Transverse colon (tissue), 4 donors: ENCODE measurements around the gene CACNA2D2. TPM values are rescaled to one million over a fixed set of nuclear protein-coding genes. Genes with fewer than 3 reads are reported as not detected.

ENCODE experiments used
- DNase-seq: peaks from one replicate; pipeline ENCODE4 v3.0.0-alpha.2; 2019
- H3K27ac ChIP-seq, 4 donors: fragments of 200-600 bp; sonication (generic); 2 replicates each; pipeline ENCODE4 v1.5.1; 2016 to 2018; ENCODE audit warnings: inconsistent platforms in 4 of 4
- H3K27me3 ChIP-seq: fragments of 200-600 bp; sonication (generic); 2 replicates; pipeline ENCODE4 v1.5.1; 2017; ENCODE audit warnings: inconsistent platforms
- H3K36me3 ChIP-seq, 4 donors: fragments of 200-600 bp; sonication (generic); 2 replicates each; pipeline ENCODE4 v1.5.1; 2017 to 2019; ENCODE audit warnings: inconsistent platforms in 4 of 4
- H3K4me1 ChIP-seq, 4 donors: fragments of 200-600 bp; sonication (generic); 2 replicates each; pipeline ENCODE4 v1.5.1; 2017 to 2020; ENCODE audit warnings: inconsistent platforms in 4 of 4
- H3K4me3 ChIP-seq, 4 donors: fragments of 200-600 bp; sonication (generic); 1 replicate in 1 of 4; 2 replicates in 3 of 4; pipeline versions ENCODE4 v1.5.1 to v1.6.1; 2017 to 2019; ENCODE audit warnings: inconsistent platforms in 4 of 4
- H3K9me3 ChIP-seq, 2 donors: fragments of 200-600 bp; sonication (generic); 2 replicates each; pipeline ENCODE4 v1.5.1; 2017 to 2019; ENCODE audit warnings: inconsistent platforms in 2 of 2
- EP300 ChIP-seq: sonication (generic); formaldehyde crosslinking; IDR thresholded peaks from one replicate; pipeline ENCODE4 v1.6.1; 2017; ENCODE audit warnings: antibody characterized with exemption, low read depth
- POLR2A ChIP-seq: fragments of 450-650 bp; IDR thresholded peaks from one replicate; pipeline ENCODE4 v1.6.1; 2016; ENCODE audit warnings: antibody characterized with exemption, mild to moderate bottlenecking, moderate library complexity
- POLR2AphosphoS5 ChIP-seq, 3 donors: sonication (generic); formaldehyde crosslinking; IDR thresholded peaks; one replicate each; pipeline ENCODE4 v1.6.1; 2016; ENCODE audit warnings: antibody characterized with exemption in 3 of 3
- WGBS, 2 donors: methylation state at CpG; one replicate each; pipeline ENCODE4 v1.1.5; 2018; ENCODE audit warnings: low coverage in 1 of 2; 5-methylcytosine and 5-hydroxymethylcytosine counted together
- in situ Hi-C, 4 donors: fragments of 200-750 bp; cut with MboI; loops; one replicate each; pipeline versions ENCODE4 v1.15.0 to v1.15.1; 2017; ENCODE audit warnings: low sequenced_read_pairs in 3 of 4, low pct_ligation_motif_present in 1 of 4, low pct_unique_long_range_greater_than_20kb in 1 of 4
- intact Hi-C: fragments of 100-400 bp; cut with DNase I; formaldehyde crosslinking; loops from one replicate; pipeline ENCODE4 v1.15.1; 2023; ENCODE audit warnings: low total_unique reads
- total RNA-seq, 4 donors: library from RNA; depleted of rRNA; stranded (reverse); fragments of >200 nt; gene quantifications; one replicate each; pipeline ENCODE4 v1.1.0, GENCODE V29; 2016
- TF ChIP-seq, protein P1 (sequence below), 5 experiments: fragments of 200-600 bp in 3 of 5; fragments of 450-650 bp in 2 of 5; sonication (generic) in 3 of 5; IDR thresholded peaks; 1 replicate in 2 of 5; 2 replicates in 3 of 5; pipeline ENCODE4 v1.5.1; 2016 to 2017; ENCODE audit warnings: antibody characterized with exemption in 5 of 5, inconsistent platforms in 3 of 5, mild to moderate bottlenecking in 2 of 5, moderate library complexity in 1 of 5

CACNA2D2 gene
- total RNA-seq, 4 donors from 2014 or later: 0.48 to 2.2 (median 0.87) TPM

DNA sequence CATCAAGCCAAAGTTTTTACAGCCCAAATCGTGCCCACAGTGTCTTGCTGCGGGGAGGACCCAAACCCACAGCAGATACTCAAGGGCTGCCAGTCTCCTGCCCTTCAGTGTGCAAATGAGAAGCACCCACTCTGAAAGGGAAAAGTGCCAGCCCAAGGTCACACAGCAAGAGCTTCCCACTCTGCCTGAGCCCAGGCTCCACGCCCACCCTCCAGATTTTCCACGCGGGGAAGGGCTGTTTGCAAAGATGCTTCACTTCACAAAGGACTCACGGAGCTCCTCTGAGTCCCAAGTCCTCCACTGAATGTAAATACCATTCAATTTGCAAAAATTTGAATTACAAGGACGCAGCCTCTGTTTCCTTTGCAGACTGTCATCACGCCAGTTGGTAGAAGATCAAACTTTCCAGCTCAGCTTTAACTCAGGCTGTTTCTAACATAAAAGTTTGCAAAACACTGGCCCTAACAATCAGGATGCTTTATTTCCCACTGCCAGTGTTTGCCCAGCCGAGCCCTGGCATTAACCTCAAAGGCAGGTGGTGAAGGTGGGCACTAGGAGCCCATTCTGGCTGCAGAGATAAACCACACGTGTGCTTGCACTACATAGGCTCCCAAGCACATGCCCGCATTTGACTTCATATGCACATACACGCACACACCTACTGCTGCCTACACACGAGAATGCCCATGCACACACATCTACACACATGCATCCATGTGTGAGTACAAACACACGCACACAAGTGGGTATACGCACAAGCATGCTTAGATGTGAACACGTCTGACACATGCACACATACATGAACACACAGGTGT lies 7.6 kb downstream of the CACNA2D2 start:
- TF ChIP-seq, protein P1, sequence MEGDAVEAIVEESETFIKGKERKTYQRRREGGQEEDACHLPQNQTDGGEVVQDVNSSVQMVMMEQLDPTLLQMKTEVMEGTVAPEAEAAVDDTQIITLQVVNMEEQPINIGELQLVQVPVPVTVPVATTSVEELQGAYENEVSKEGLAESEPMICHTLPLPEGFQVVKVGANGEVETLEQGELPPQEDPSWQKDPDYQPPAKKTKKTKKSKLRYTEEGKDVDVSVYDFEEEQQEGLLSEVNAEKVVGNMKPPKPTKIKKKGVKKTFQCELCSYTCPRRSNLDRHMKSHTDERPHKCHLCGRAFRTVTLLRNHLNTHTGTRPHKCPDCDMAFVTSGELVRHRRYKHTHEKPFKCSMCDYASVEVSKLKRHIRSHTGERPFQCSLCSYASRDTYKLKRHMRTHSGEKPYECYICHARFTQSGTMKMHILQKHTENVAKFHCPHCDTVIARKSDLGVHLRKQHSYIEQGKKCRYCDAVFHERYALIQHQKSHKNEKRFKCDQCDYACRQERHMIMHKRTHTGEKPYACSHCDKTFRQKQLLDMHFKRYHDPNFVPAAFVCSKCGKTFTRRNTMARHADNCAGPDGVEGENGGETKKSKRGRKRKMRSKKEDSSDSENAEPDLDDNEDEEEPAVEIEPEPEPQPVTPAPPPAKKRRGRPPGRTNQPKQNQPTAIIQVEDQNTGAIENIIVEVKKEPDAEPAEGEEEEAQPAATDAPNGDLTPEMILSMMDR (IDR thresholded peaks at IDR 0.05): no peak
- TF ChIP-seq EP300 (no peak), POLR2AphosphoS5 (IDR thresholded peaks at IDR 0.05) (no peak), POLR2A (no peak)
- intact Hi-C loops (no loop called here), in situ Hi-C loops (no loop called here)
- WGBS, 2 donors: 76% methylated on average over 10 to 16 of the region's 16 CpGs
- Histone ChIP-seq H3K27ac (no peak overlapping the region), H3K36me3 (no peaks in the 10 kb centered on the region), H3K9me3 (no peaks in the 10 kb centered on the region), H3K4me3 (no peak overlapping the region), H3K27me3 (peaks cover 8% of the 10 kb centered on the region), H3K4me1 (no peaks in the 10 kb centered on the region)
- no peak for DNase-seq

DNA sequence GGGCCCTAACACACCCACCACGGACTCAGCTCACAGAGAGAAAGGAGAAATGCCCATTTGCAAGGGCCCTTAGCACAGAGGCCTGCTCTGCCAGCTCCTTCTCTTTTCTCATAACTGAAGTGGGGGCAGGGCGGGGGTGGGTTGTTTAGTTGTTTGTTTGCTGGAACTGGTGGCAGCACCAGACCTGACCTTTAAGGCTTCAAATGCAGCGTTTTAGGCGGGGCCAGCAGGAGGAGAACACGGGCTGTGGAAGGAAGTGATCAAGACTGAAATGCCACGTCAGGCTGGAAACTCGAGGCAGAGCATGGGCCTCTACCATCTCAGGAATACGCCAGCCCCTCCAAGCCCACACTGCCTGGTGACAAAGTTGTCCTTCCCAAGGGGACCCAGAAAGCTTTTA lies 9.3 kb downstream of the CACNA2D2 start:
- WGBS, 2 donors: 20 to 77% methylated on average over 1 to 8 of the region's 8 CpGs
- Histone ChIP-seq H3K27me3 (no peaks in the 10 kb centered on the region), H3K36me3 (no peaks in the 10 kb centered on the region), H3K9me3 (no peaks in the 10 kb centered on the region), H3K4me3 (no peak overlapping the region), H3K27ac (no peak overlapping the region), H3K4me1 (no peaks in the 10 kb centered on the region)
- in situ Hi-C loops (no loop called here), intact Hi-C loops (no loop called here)
- DNase-seq: no peak
- no peak for TF ChIP-seq POLR2AphosphoS5 (IDR thresholded peaks at IDR 0.05)
- no peak for TF ChIP-seq POLR2A
- TF ChIP-seq EP300: no peak
- TF ChIP-seq, protein P1 (IDR thresholded peaks at IDR 0.05): no peak

DNA sequence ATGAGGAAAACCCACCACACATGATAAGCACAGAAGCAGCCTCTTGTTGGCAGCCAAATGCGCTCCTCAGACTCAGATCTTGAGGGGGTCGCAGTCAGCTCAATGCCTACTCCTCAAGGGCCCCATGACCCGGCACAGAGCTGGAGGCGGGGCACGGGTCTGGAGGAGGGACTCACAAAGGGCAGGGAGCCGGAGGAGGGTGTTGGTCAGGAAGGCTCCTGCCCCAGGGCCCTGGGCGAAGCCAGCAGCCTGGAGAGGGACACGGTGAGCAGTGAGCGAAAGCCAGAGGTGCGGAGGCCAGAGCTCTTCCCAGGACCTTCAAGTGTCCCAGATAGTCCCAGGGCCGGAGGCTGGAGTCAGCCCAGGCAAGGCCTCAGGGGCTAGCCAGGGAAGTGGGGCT lies 9.8 kb downstream of the CACNA2D2 start:
- TF ChIP-seq POLR2A: no peak
- TF ChIP-seq EP300: no peak
- TF ChIP-seq, protein P1 (IDR thresholded peaks at IDR 0.05): no peak
- TF ChIP-seq POLR2AphosphoS5 (IDR thresholded peaks at IDR 0.05): no peak
- WGBS, 2 donors: 90% methylated on average over 10 of the region's 11 CpGs; no CpG with 5 or more reads in 1 of the 2 donors
- H3K27ac ChIP-seq: no peak overlapping the region
- no peaks in the 10 kb centered on the region for H3K27me3 ChIP-seq
- intact Hi-C loops (no loop called here), in situ Hi-C loops (no loop called here)
- H3K9me3 ChIP-seq: no peaks in the 10 kb centered on the region
- no peaks in the 10 kb centered on the region for H3K36me3 ChIP-seq
- H3K4me1 ChIP-seq: no peaks in the 10 kb centered on the region
- H3K4me3 ChIP-seq: no peak overlapping the region
- DNase-seq: no peak

DNA sequence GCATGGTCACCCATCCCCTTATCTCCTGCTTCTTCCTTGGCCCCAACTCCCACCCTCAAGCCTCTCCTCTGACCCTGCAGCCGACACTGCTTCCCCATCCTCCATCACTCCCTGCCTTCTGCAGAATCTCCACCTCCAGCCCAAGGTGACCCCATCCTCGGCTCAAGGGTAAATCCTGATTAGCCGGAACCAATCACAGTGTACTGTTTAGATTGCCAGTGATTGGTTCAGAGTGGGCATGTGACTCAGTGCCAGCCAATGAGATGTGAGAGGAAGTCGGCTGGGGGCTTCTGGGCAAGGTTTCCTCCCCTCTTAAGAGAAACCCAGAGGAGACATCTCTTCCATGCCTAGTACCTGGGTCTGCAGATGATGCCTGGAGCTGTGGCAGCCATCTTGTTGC lies 10.3 kb downstream of the CACNA2D2 start:
- in situ Hi-C loops: no loop called here
- TF ChIP-seq POLR2AphosphoS5 (IDR thresholded peaks at IDR 0.05): no peak
- TF ChIP-seq EP300: no peak
- intact Hi-C loops: no loop called here
- no peak for DNase-seq
- Histone ChIP-seq H3K4me1 (no peaks in the 10 kb centered on the region), H3K4me3 (no peak overlapping the region), H3K27ac (no peak overlapping the region), H3K9me3 (no peaks in the 10 kb centered on the region), H3K36me3 (no peaks in the 10 kb centered on the region), H3K27me3 (no peaks in the 10 kb centered on the region)
- WGBS, 2 donors: 60 to 85% methylated on average over 1 to 4 of the region's 4 CpGs
